Ascending aorta (tissue), 2 donors: ENCODE results near the gene TMEM135. TPM values are rescaled to one million over a fixed set of nuclear protein-coding genes. Genes with fewer than 3 reads are reported as not detected.
A peak's percentile ranks its signal among the peaks of the same experiment; 100 is the strongest.
"Not testable (repeated sequence)": the region's sequence is repeated elsewhere in the genome, so short reads cannot be mapped to it uniquely, and the experiment has no call there.

Experiments
- DNase-seq, 2 donors: peaks; one replicate each; pipeline ENCODE4 v3.0.0-alpha.2; 2019; ENCODE audit warnings: low spot score in 2 of 2
- H3K27ac ChIP-seq, 2 donors: fragments of 200-600 bp; sonication (generic); one replicate each; pipeline ENCODE4 v1.5.1; 2016 to 2017; ENCODE audit warnings: mild to moderate bottlenecking in 1 of 2
- H3K27me3 ChIP-seq: fragments of 200-600 bp; sonication (generic); one replicate; pipeline ENCODE4 v1.5.1; 2017
- H3K36me3 ChIP-seq, 2 donors: fragments of 200-600 bp; sonication (generic); one replicate each; pipeline ENCODE4 v1.5.1; 2016
- H3K4me1 ChIP-seq, 2 donors: fragments of 200-600 bp; sonication (generic); one replicate each; pipeline ENCODE4 v1.5.1; 2016 to 2017; ENCODE audit warnings: mild to moderate bottlenecking in 1 of 2
- H3K4me3 ChIP-seq, 2 donors: fragments of 200-600 bp; sonication (generic); one replicate each; pipeline ENCODE4 v1.5.1; 2016 to 2017; ENCODE audit warnings: mild to moderate bottlenecking in 1 of 2
- H3K9me3 ChIP-seq, 2 donors: fragments of 200-600 bp; sonication (generic); one replicate each; pipeline ENCODE4 v1.5.1; 2016
- intact Hi-C: fragments of 100-400 bp; cut with DNase I; formaldehyde crosslinking; loops from one replicate; pipeline ENCODE4 v1.15.1; 2023
- total RNA-seq: library from RNA; depleted of rRNA; stranded (reverse); fragments of >200 nt; gene quantifications from one replicate; pipeline ENCODE4 v1.1.0, GENCODE V29; 2016
- TF ChIP-seq, protein P1 (sequence below), 3 experiments: fragments of 200-600 bp in 2 of 3; fragments of 450-650 bp in 1 of 3; sonication (generic) in 2 of 3; IDR thresholded peaks; one replicate each; pipeline ENCODE4 v1.5.1; 2016 to 2019; ENCODE audit warnings: antibody characterized with exemption in 3 of 3, mild to moderate bottlenecking in 1 of 3, moderate library complexity in 1 of 3

TMEM135 gene
- total RNA-seq, 1 donor from 2014 or later, result 18.4 TPM

DNA sequence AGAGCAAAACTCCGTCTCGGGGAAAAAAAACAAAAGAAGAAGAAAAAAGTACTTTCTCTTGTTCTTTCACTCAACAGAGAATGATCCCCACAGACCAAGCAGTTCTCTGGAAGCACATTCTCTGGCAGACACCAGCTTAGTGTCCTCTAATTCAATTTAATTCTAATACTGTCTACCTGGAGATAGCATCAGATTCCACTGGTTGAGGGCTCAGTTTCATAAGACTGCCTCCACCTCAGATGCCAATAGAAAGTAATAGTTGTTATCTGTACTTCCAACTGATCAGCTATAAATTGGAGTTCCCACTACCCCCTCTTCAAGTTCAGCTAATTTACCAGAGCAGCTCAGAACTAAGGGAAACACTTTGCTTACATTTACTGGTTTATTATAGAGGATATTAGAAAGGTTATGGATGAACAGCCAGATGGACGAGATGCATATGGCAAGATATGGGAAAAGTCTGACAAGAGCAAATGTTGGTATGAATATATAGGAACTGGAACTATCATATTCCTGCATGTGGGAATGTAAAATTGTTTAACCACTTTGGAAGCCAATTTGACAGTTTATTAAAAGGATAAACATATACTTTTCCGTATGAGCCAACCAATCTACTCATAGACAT is 64.3 kb downstream of the TMEM135 start:
- no peak for DNase-seq
- TF ChIP-seq, protein P1, sequence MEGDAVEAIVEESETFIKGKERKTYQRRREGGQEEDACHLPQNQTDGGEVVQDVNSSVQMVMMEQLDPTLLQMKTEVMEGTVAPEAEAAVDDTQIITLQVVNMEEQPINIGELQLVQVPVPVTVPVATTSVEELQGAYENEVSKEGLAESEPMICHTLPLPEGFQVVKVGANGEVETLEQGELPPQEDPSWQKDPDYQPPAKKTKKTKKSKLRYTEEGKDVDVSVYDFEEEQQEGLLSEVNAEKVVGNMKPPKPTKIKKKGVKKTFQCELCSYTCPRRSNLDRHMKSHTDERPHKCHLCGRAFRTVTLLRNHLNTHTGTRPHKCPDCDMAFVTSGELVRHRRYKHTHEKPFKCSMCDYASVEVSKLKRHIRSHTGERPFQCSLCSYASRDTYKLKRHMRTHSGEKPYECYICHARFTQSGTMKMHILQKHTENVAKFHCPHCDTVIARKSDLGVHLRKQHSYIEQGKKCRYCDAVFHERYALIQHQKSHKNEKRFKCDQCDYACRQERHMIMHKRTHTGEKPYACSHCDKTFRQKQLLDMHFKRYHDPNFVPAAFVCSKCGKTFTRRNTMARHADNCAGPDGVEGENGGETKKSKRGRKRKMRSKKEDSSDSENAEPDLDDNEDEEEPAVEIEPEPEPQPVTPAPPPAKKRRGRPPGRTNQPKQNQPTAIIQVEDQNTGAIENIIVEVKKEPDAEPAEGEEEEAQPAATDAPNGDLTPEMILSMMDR (IDR thresholded peaks at IDR 0.05), result no peak
- no peaks in the 10 kb centered on the region for H3K9me3 ChIP-seq
- H3K4me3 ChIP-seq, result no peak overlapping the region
- H3K27ac ChIP-seq, result no peak overlapping the region
- no peaks in the 10 kb centered on the region for H3K27me3 ChIP-seq
- intact Hi-C loops, result no loop called here
- H3K4me1 ChIP-seq, result no peaks in the 10 kb centered on the region
- H3K36me3 ChIP-seq, result peaks cover 0 to 2% of the 10 kb centered on the region in 2 donors

GRCh38 chr11:87105826-87106225 is 68.1 kb downstream of the TMEM135 start:
- H3K4me3 ChIP-seq, H3K36me3 ChIP-seq, H3K9me3 ChIP-seq, H3K27ac ChIP-seq, H3K27me3 ChIP-seq, DNase-seq, H3K4me1 ChIP-seq, intact Hi-C loops: not testable (repeated sequence)

DNA sequence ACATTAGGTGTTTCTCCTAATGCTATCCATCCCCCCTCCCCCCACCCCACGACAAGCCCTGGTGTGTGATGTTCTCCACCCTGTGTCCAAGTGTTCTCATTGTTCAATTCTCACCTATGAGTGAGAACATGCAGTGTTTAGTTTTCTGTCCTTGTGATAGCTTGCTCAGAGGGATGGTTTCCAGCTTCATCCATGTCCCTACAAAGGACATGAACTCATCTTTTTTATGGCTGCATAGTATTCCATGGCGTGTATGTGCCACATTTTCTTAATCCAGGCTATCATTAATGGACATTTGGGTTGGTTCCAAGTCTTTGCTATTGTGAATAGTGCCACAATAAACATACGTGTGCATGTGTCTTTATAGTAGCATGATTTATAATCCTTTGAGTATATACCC is 69.6 kb downstream of the TMEM135 start:
- H3K4me1 ChIP-seq, intact Hi-C loops, H3K4me3 ChIP-seq, DNase-seq, H3K27ac ChIP-seq, H3K9me3 ChIP-seq, H3K27me3 ChIP-seq, H3K36me3 ChIP-seq: not testable (repeated sequence)

GRCh38 chr11:87110443-87111131 is 72.9 kb downstream of the TMEM135 start:
- Histone ChIP-seq H3K9me3 (no peaks in the 10 kb centered on the region), H3K27me3 (no peaks in the 10 kb centered on the region), H3K4me1 (peaks cover 0 to 10% of the 10 kb centered on the region in 2 donors), H3K27ac (no peak overlapping the region), H3K36me3 (no peaks in the 10 kb centered on the region), H3K4me3 (no peak overlapping the region)
- TF ChIP-seq, protein P1 (IDR thresholded peaks at IDR 0.05), result no peak
- intact Hi-C loops, result no loop called here
- DNase-seq, result no peak

DNA sequence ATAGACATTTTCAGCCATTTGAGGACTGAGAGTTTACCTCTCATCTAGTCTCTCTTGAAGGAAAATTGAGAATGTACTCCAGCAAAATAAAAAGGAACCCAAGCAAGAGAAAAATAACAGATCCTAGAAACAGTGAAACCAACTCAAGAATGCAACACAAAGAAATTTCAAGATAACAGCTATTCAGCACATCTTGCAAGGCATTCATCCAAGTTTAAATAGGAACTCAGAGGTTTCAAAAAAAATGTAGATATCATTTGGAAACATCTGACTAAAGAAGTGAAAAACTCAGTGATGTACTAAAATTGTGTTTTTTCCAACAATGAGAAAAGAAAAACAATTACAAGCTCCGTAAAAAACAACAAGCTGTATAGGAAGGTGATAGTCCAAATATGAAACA is 76.4 kb downstream of the TMEM135 start:
- H3K9me3 ChIP-seq, result no peaks in the 10 kb centered on the region
- intact Hi-C loops, result no loop called here

GRCh38 chr11:87116185-87116584 is 78.5 kb downstream of the TMEM135 start:
- no peaks in the 10 kb centered on the region for H3K36me3 ChIP-seq
- H3K27ac ChIP-seq, result no peak overlapping the region
- H3K27me3 ChIP-seq, result no peaks in the 10 kb centered on the region
- H3K4me3 ChIP-seq, result no peak overlapping the region
- intact Hi-C loops, result no loop called here
- no peak for DNase-seq
- H3K4me1 ChIP-seq, result peaks cover 0 to 10% of the 10 kb centered on the region in 2 donors
- TF ChIP-seq, protein P1 (IDR thresholded peaks at IDR 0.05), result no peak
- no peaks in the 10 kb centered on the region for H3K9me3 ChIP-seq

More for the DNA sequence above, 76.4 kb downstream of the TMEM135 start:
- Histone ChIP-seq H3K27ac (peak overlapping the region in 1 of 2 donors; percentile 18), H3K4me3 (no peak overlapping the region), H3K27me3 (no peaks in the 10 kb centered on the region), H3K4me1 (peaks cover 0 to 10% of the 10 kb centered on the region in 2 donors), H3K36me3 (no peaks in the 10 kb centered on the region)
- TF ChIP-seq, protein P1 (IDR thresholded peaks at IDR 0.05), result no peak
- DNase-seq, result no peak
